Activated naive CD4-positive, alpha-beta T cell treated with anti-CD3 and anti-CD28 coated beads, Interleukin-2, amount 10 ng/mL, durations not matched to agents 7 days and 5 days (primary cell): ENCODE data around the gene PER1.
"Not testable (repeated sequence)": the region's sequence is repeated elsewhere in the genome, so short reads cannot be mapped to it uniquely, and the experiment has no call there.

Experiments used
- CTCF ChIA-PET: fragments of 350-600 bp; sonication (Branson Sonifier 250); formaldehyde crosslinking; loops from one replicate; lab custom pipeline; 2021; ENCODE audit warnings: antibody characterized with exemption; lab: Charles Lee
- DNase-seq: peaks from one replicate; pipeline ENCODE4 v3.0.0-alpha.2; 2020
- H3K27ac Mint-ChIP-seq: one replicate; pipeline ENCODE4 v1.8.0; 2021; ENCODE audit warnings: mild to moderate bottlenecking, moderate library complexity, mixed read lengths
- H3K27me3 Mint-ChIP-seq: one replicate; pipeline ENCODE4 v1.8.0; 2021; ENCODE audit warnings: mild to moderate bottlenecking, mixed read lengths
- H3K36me3 Mint-ChIP-seq: one replicate; pipeline ENCODE4 v1.8.0; 2021; ENCODE audit warnings: mixed read lengths
- H3K4me1 Mint-ChIP-seq: one replicate; pipeline ENCODE4 v1.8.0; 2021; ENCODE audit warnings: mixed read lengths
- H3K4me3 Mint-ChIP-seq: one replicate; pipeline ENCODE4 v1.8.0; 2021; ENCODE audit warnings: mild to moderate bottlenecking, moderate library complexity, mixed read lengths
- H3K9me3 Mint-ChIP-seq: one replicate; pipeline ENCODE4 v1.8.0; 2021; ENCODE audit warnings: mixed read lengths

Gene PER1

GRCh38 chr17:8185582-8186445 lies 33.6 kb upstream of the PER1 start:
- no peak overlapping the region for H3K4me3 Mint-ChIP-seq

GRCh38 chr17:8176998-8177731 lies 25.0 kb upstream of the PER1 start:
- Mint-ChIP-seq H3K27me3 (peaks cover 18% of the 10 kb centered on the region), H3K27ac (no peak overlapping the region), H3K4me1 (peaks cover 54% of the 10 kb centered on the region), H3K9me3 (no peaks in the 10 kb centered on the region), H3K4me3 (peak overlapping the region; percentile 91), H3K36me3 (peaks cover 5% of the 10 kb centered on the region)
- CTCF ChIA-PET, result interaction anchor here (1.1 kb wide), 1 partner anchor 38 kb away, joined by 3 read pairs; no protein-coding TSS in a partner anchor
- DNase-seq, result no peak

More at GRCh38 chr17:8185582-8186445, 33.6 kb upstream of the PER1 start:
- H3K36me3 Mint-ChIP-seq, result no peaks in the 10 kb centered on the region
- peaks cover 21% of the 10 kb centered on the region for H3K4me1 Mint-ChIP-seq
- no peak overlapping the region for H3K27ac Mint-ChIP-seq
- peaks cover 29% of the 10 kb centered on the region for H3K27me3 Mint-ChIP-seq
- peak; percentile 88 for DNase-seq
- no peaks in the 10 kb centered on the region for H3K9me3 Mint-ChIP-seq
- CTCF ChIA-PET, result interaction anchor here (0.7 to 1.2 kb wide), 2 partner anchors 63 to 67 kb away, joined by 3 read pairs; partner anchors contain the start of genes CTC1 and PFAS

GRCh38 chr17:8176197-8176940 lies 24.2 kb upstream of the PER1 start, which contains the start of gene TMEM107:
TMEM107 (minus strand) TSS chr17:8176380; CDS start chr17:8176286, 94 bp downstream.
- DNase-seq, result peak; percentile 94
- Mint-ChIP-seq H3K27ac (peak within 1 kb of the TSS; percentile 90), H3K4me3 (peak within 1 kb of the TSS; percentile 91), H3K9me3 (no peaks in the 10 kb centered on the region), H3K36me3 (peaks cover 5% of the 10 kb centered on the region), H3K4me1 (peaks cover 56% of the 10 kb centered on the region), H3K27me3 (peaks cover 12% of the 10 kb centered on the region)
- CTCF ChIA-PET, result interaction anchor here (1.1 kb wide), 1 partner anchor 37 kb away, joined by 3 read pairs; no protein-coding TSS in a partner anchor

- Mint-ChIP-seq H3K27ac (peak overlapping the region; percentile 90), H3K4me1 (peaks cover 60% of the 10 kb centered on the region), H3K36me3 (peaks cover 5% of the 10 kb centered on the region), H3K27me3 (peaks cover 7% of the 10 kb centered on the region), H3K4me3 (peak overlapping the region; percentile 91), H3K9me3 (no peaks in the 10 kb centered on the region)
- no peak for DNase-seq
- CTCF ChIA-PET, result interaction anchor here (0.8 kb wide), 1 partner anchor 12 kb away, joined by 4 read pairs; no protein-coding TSS in a partner anchor
Observed at GRCh38 chr17:8175795-8176196, 23.6 kb upstream of the PER1 start.

GRCh38 chr17:8173871-8174322 lies 21.7 kb upstream of the PER1 start:
- H3K36me3 Mint-ChIP-seq, result peaks cover 5% of the 10 kb centered on the region
- H3K9me3 Mint-ChIP-seq, result no peaks in the 10 kb centered on the region
- H3K27ac Mint-ChIP-seq, result peak overlapping the region; percentile 100
- CTCF ChIA-PET, result interaction anchor here (0.8 to 1.6 kb wide), 3 partner anchors 35 to 54 kb away, joined by 3 to 4 read pairs (median 3); no protein-coding TSS in a partner anchor
- DNase-seq, result no peak
- H3K4me3 Mint-ChIP-seq, result peak overlapping the region; percentile 78
- H3K27me3 Mint-ChIP-seq, result no peaks in the 10 kb centered on the region
- H3K4me1 Mint-ChIP-seq, result peaks cover 61% of the 10 kb centered on the region

- peak overlapping the region; percentile 78 for H3K4me3 Mint-ChIP-seq
- H3K4me1 Mint-ChIP-seq, result peaks cover 61% of the 10 kb centered on the region
- CTCF ChIA-PET, result interaction anchor here (0.6 to 1.6 kb wide), 4 partner anchors 14 to 54 kb away, joined by 3 to 4 read pairs (median 3); no protein-coding TSS in a partner anchor
Observed at GRCh38 chr17:8173056-8173870, 21.1 kb upstream of the PER1 start.

GRCh38 chr17:8170186-8170585 lies 18.0 kb upstream of the PER1 start:
- peaks cover 47% of the 10 kb centered on the region for H3K4me1 Mint-ChIP-seq
- H3K9me3 Mint-ChIP-seq, CTCF ChIA-PET, H3K27ac Mint-ChIP-seq, H3K27me3 Mint-ChIP-seq, H3K4me3 Mint-ChIP-seq, DNase-seq, H3K36me3 Mint-ChIP-seq: not testable (repeated sequence)

More at GRCh38 chr17:8173056-8173870, 21.1 kb upstream of the PER1 start:
- peak overlapping the region; percentile 100 for H3K27ac Mint-ChIP-seq
- H3K9me3 Mint-ChIP-seq, result no peaks in the 10 kb centered on the region
- DNase-seq, result peak; percentile 88
- H3K36me3 Mint-ChIP-seq, result peaks cover 5% of the 10 kb centered on the region
- no peaks in the 10 kb centered on the region for H3K27me3 Mint-ChIP-seq

- Mint-ChIP-seq H3K27ac (no peak overlapping the region), H3K4me1 (peaks cover 44% of the 10 kb centered on the region), H3K9me3 (no peaks in the 10 kb centered on the region), H3K27me3 (no peaks in the 10 kb centered on the region), H3K4me3 (no peak overlapping the region), H3K36me3 (peaks cover 4% of the 10 kb centered on the region)
- CTCF ChIA-PET, result no interaction called here
- DNase-seq, result no peak
Observed at GRCh38 chr17:8167526-8167925, 15.3 kb upstream of the PER1 start.

GRCh38 chr17:8166731-8167130 lies 14.5 kb upstream of the PER1 start:
- no peaks in the 10 kb centered on the region for H3K9me3 Mint-ChIP-seq
- H3K4me1 Mint-ChIP-seq, result peaks cover 41% of the 10 kb centered on the region
- H3K27me3 Mint-ChIP-seq, result no peaks in the 10 kb centered on the region
- CTCF ChIA-PET, result no interaction called here
- peaks cover 8% of the 10 kb centered on the region for H3K36me3 Mint-ChIP-seq
- H3K4me3 Mint-ChIP-seq, result no peak overlapping the region
- no peak for DNase-seq
- H3K27ac Mint-ChIP-seq, result no peak overlapping the region

- Mint-ChIP-seq H3K4me3 (peak overlapping the region; percentile 75), H3K9me3 (no peaks in the 10 kb centered on the region), H3K27me3 (no peaks in the 10 kb centered on the region), H3K27ac (peak overlapping the region; percentile 98), H3K4me1 (peaks cover 52% of the 10 kb centered on the region), H3K36me3 (peaks cover 25% of the 10 kb centered on the region)
- DNase-seq, result peak; percentile 54
- CTCF ChIA-PET, result interaction anchor here (0.6 to 1.7 kb wide), 6 partner anchors 9 to 54 kb away, joined by 3 to 6 read pairs (median 3); no protein-coding TSS in a partner anchor
Observed at GRCh38 chr17:8164815-8165131, 12.6 kb upstream of the PER1 start.

- no peaks in the 10 kb centered on the region for H3K9me3 Mint-ChIP-seq
Observed at GRCh38 chr17:8163978-8164814, 12.0 kb upstream of the PER1 start.

More at GRCh38 chr17:8163978-8164814, 12.0 kb upstream of the PER1 start:
- H3K36me3 Mint-ChIP-seq, result peaks cover 25% of the 10 kb centered on the region
- DNase-seq, result peak; percentile 89
- peak overlapping the region; percentile 75 for H3K4me3 Mint-ChIP-seq
- no peaks in the 10 kb centered on the region for H3K27me3 Mint-ChIP-seq
- CTCF ChIA-PET, result interaction anchor here (0.6 to 1.7 kb wide), 7 partner anchors 8 to 54 kb away, joined by 3 to 6 read pairs (median 3); no protein-coding TSS in a partner anchor
- H3K27ac Mint-ChIP-seq, result peak overlapping the region; percentile 98
- H3K4me1 Mint-ChIP-seq, result peaks cover 58% of the 10 kb centered on the region
